GM06990 (cell line): ENCODE data around the gene IL17RD.

Source experiments
- DNase-seq: peaks from one replicate; pipeline ENCODE4 v3.0.0-alpha.2; 2011; ENCODE audit not compliant: insufficient read length; ENCODE audit errors: extremely low read depth
- H3K27me3 ChIP-seq: replicated peaks from 2 replicates; pipeline ENCODE4 v1.6.0; 2011; ENCODE audit warnings: low read length; ENCODE audit not compliant: control insufficient read depth, insufficient read depth
- H3K36me3 ChIP-seq: 2 replicates; pipeline ENCODE4 v1.5.1; 2011; ENCODE audit warnings: low read length; ENCODE audit not compliant: control insufficient read depth, insufficient read depth
- H3K4me3 ChIP-seq: replicated peaks from 2 replicates; pipeline ENCODE4 v1.5.1; 2011; ENCODE audit warnings: low read depth, mild to moderate bottlenecking, control low read depth, low read length
- TF ChIP-seq, protein P1 (sequence below): IDR thresholded peaks from 2 replicates; pipeline ENCODE4 v1.5.1; 2011; ENCODE audit warnings: low read length, control low read depth, mild to moderate bottlenecking, inconsistent platforms; ENCODE audit not compliant: insufficient read depth, poor library complexity, severe bottlenecking

Gene IL17RD

GRCh38 chr3:57130571-57131209, 34.5 kb downstream of the IL17RD start:
- H3K36me3 ChIP-seq, result no peaks in the 10 kb centered on the region
- H3K4me3 ChIP-seq, result no peak overlapping the region
- DNase-seq, result no peak
- H3K27me3 ChIP-seq, result no peaks in the 10 kb centered on the region; the same call in 1 of the 2 replicates
- TF ChIP-seq, protein P1, sequence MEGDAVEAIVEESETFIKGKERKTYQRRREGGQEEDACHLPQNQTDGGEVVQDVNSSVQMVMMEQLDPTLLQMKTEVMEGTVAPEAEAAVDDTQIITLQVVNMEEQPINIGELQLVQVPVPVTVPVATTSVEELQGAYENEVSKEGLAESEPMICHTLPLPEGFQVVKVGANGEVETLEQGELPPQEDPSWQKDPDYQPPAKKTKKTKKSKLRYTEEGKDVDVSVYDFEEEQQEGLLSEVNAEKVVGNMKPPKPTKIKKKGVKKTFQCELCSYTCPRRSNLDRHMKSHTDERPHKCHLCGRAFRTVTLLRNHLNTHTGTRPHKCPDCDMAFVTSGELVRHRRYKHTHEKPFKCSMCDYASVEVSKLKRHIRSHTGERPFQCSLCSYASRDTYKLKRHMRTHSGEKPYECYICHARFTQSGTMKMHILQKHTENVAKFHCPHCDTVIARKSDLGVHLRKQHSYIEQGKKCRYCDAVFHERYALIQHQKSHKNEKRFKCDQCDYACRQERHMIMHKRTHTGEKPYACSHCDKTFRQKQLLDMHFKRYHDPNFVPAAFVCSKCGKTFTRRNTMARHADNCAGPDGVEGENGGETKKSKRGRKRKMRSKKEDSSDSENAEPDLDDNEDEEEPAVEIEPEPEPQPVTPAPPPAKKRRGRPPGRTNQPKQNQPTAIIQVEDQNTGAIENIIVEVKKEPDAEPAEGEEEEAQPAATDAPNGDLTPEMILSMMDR, result no peak

- no peak for DNase-seq
- Histone ChIP-seq H3K27me3 (no peaks in the 10 kb centered on the region; the same call in 1 of the 2 replicates), H3K36me3 (no peaks in the 10 kb centered on the region), H3K4me3 (no peak overlapping the region)
- TF ChIP-seq, protein P1, result no peak
Observed at GRCh38 chr3:57128826-57129667, 36.1 kb downstream of the IL17RD start.

GRCh38 chr3:57127891-57128518, 37.1 kb downstream of the IL17RD start:
- TF ChIP-seq, protein P1, result no peak
- no peak overlapping the region for H3K4me3 ChIP-seq
- no peaks in the 10 kb centered on the region for H3K36me3 ChIP-seq
- no peak for DNase-seq
- H3K27me3 ChIP-seq, result no peaks in the 10 kb centered on the region; the same call in 1 of the 2 replicates

GRCh38 chr3:57126244-57126643, 38.9 kb downstream of the IL17RD start:
- DNase-seq, result no peak
- no peak overlapping the region for H3K4me3 ChIP-seq
- no peaks in the 10 kb centered on the region; the same call in 1 of the 2 replicates for H3K27me3 ChIP-seq
- TF ChIP-seq, protein P1, result no peak
- H3K36me3 ChIP-seq, result no peaks in the 10 kb centered on the region

DNA sequence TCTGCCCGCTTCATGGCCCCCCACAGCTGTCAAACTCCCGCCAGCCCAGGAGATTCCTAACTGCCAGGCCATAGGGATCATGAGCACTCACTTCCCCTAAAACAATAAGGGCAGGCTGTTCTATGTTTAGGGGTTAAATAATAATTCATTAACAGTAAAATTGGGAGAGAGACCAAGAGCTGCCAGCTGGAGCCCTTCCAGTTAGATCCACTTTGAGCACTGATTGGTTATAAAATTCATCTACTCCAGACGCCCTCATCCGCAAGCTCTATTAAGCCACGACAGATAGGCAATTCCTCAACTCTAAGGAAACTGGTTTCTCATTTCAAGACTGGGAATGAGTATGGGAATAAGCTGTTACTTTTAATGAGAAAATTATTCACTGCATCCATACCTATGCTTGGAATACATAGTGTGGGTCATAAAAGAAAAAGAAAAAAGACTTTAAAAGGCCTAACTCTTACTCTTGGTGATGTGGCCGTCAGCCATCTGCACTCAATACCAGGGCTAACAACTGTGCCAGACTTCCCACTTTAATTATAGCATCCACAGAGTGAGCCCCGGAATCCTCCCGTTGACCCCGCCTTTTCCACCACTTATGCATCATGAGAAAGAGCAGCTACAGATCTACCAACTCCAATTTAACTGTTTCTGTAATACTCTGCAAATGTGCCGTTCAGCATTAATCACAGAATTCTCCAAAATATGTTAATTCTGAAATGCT, 44.5 kb downstream of the IL17RD start:
- Histone ChIP-seq H3K36me3 (no peaks in the 10 kb centered on the region), H3K27me3 (no peaks in the 10 kb centered on the region), H3K4me3 (no peak overlapping the region)
- DNase-seq, result no peak
- TF ChIP-seq, protein P1, result no peak
